Endothelial cell of umbilical vein (primary cell): Measurements from ENCODE around the gene WRAP53. TPM values are rescaled to one million over a fixed set of nuclear protein-coding genes. Genes with fewer than 3 reads are reported as not detected.

ENCODE experiments used
- BruUV-seq: library from RNA; stranded (reverse); fragments of 400-500 nt; replicated peaks from 2 replicates; lab custom pipeline; 2021; lab: Mats Ljungman, UMichigan
- CTCF ChIA-PET: fragments of 300-600, 350-600 bp; sonication (Branson Sonifier 250); formaldehyde crosslinking; loops from one replicate; lab custom pipeline; 2021; ENCODE audit warnings: antibody characterized with exemption, inconsistent platforms; lab: Charles Lee
- POLR2A ChIA-PET: fragments of 300-600, 350-600 bp; sonication (Branson Sonifier 250); formaldehyde crosslinking; loops from one replicate; lab custom pipeline; 2021; ENCODE audit warnings: antibody characterized with exemption, inconsistent platforms; lab: Charles Lee
- DNase-seq: peaks from one replicate; pipeline ENCODE4 v3.0.0-alpha.2; 2011; ENCODE audit warnings: low read depth, low spot score
- FAIRE-seq: peaks from 2 replicates; lab custom pipeline; 2011; peaks lifted over from hg19 to GRCh38; lab: Jason Lieb, UNC
- H2AFZ ChIP-seq: 2 replicates; pipeline ENCODE4 v1.6.0; 2012; ENCODE audit warnings: low read depth, low read length, control low read depth, inconsistent platforms
- H3K27ac ChIP-seq: 2 replicates; pipeline ENCODE4 v1.5.1; 2011; ENCODE audit warnings: low read depth, mild to moderate bottlenecking, control low read depth, low read length, moderate library complexity; ENCODE audit not compliant: insufficient read depth
- H3K27me3 ChIP-seq, 2 experiments: 2 replicates each; pipeline versions ENCODE4 v1.6.0 to v1.6.1; 2011; ENCODE audit warnings: low read length in 2 of 2, mixed read lengths in 1 of 2; ENCODE audit not compliant: control insufficient read depth in 2 of 2, insufficient read depth in 2 of 2
- H3K36me3 ChIP-seq, 2 experiments: 2 replicates in 1 of 2; 3 replicates in 1 of 2; pipeline ENCODE4 v1.5.1; 2011; ENCODE audit warnings: low read length in 2 of 2, mild to moderate bottlenecking in 1 of 2, moderate library complexity in 1 of 2; ENCODE audit not compliant: control insufficient read depth in 2 of 2, insufficient read depth in 2 of 2; ENCODE audit errors: extremely low read depth in 1 of 2
- H3K4me1 ChIP-seq: 3 replicates; pipeline ENCODE4 v1.5.1; 2011; ENCODE audit warnings: mild to moderate bottlenecking, low read length; ENCODE audit not compliant: control insufficient read depth, insufficient read depth; ENCODE audit errors: extremely low read depth
- H3K4me2 ChIP-seq: 2 replicates; pipeline ENCODE4 v1.6.1; 2011; ENCODE audit warnings: low read length, control low read depth, mixed read lengths; ENCODE audit not compliant: insufficient read depth
- H3K4me3 ChIP-seq, 3 experiments: fragments of 200-600 bp in 1 of 3; sonication (generic), shearing (Covaris generic) in 1 of 3; replicated peaks in 1 of 3; 2 replicates each; pipeline ENCODE4 v1.5.1; 2011 to 2016; ENCODE audit warnings: control low read depth in 3 of 3, low read length in 3 of 3, mild to moderate bottlenecking in 2 of 3, inconsistent platforms in 1 of 3, low read depth in 1 of 3, moderate library complexity in 1 of 3; ENCODE audit not compliant: insufficient read depth in 1 of 3
- H3K79me2 ChIP-seq: 2 replicates; pipeline ENCODE4 v1.6.0; 2012; ENCODE audit warnings: low read length, inconsistent platforms; ENCODE audit not compliant: control insufficient read depth, insufficient read depth
- H3K9ac ChIP-seq: replicated peaks from 2 replicates; pipeline ENCODE3; 2011; ENCODE audit warnings: low read length, control low read depth; ENCODE audit not compliant: insufficient read depth; ENCODE audit errors: extremely low read depth
- H3K9me1 ChIP-seq: replicated peaks from 3 replicates; pipeline ENCODE4 v1.6.0; 2011; ENCODE audit warnings: mild to moderate bottlenecking, low read length; ENCODE audit not compliant: control insufficient read depth, insufficient read depth; ENCODE audit errors: extremely low read depth
- H3K9me3 ChIP-seq: replicated peaks from 2 replicates; pipeline ENCODE4 v1.5.1; 2012; ENCODE audit warnings: low read length, inconsistent platforms; ENCODE audit not compliant: control insufficient read depth, insufficient read depth
- H4K20me1 ChIP-seq: replicated peaks from 2 replicates; pipeline ENCODE3; 2011; ENCODE audit warnings: mild to moderate bottlenecking, low read length; ENCODE audit not compliant: control insufficient read depth, insufficient read depth; ENCODE audit errors: extremely low read depth
- EZH2 ChIP-seq: IDR thresholded peaks from 2 replicates; pipeline ENCODE4 v1.6.1; 2012; ENCODE audit warnings: borderline replicate concordance, low read depth, mild to moderate bottlenecking, moderate library complexity, low read length, inconsistent platforms; ENCODE audit not compliant: severe bottlenecking
- FOS ChIP-seq: IDR thresholded peaks from 2 replicates; pipeline ENCODE4 v1.6.1; 2011; ENCODE audit warnings: mild to moderate bottlenecking, low read length, moderate library complexity, borderline replicate concordance; ENCODE audit not compliant: insufficient read depth
- GATA2 ChIP-seq: IDR thresholded peaks from 2 replicates; pipeline ENCODE4 v1.7.0; 2011; ENCODE audit warnings: low read depth, mild to moderate bottlenecking, moderate library complexity, mixed read lengths, low read length; ENCODE audit not compliant: insufficient read length, insufficient read depth
- JUN ChIP-seq: IDR thresholded peaks from 2 replicates; pipeline ENCODE4 v1.6.1; 2011; ENCODE audit warnings: borderline replicate concordance, low read depth; ENCODE audit not compliant: insufficient read length, insufficient read depth
- MAX ChIP-seq: IDR thresholded peaks from 2 replicates; pipeline ENCODE4 v1.6.1; 2011; ENCODE audit not compliant: insufficient read depth, insufficient read length
- MYC ChIP-seq: IDR thresholded peaks from one replicate; pipeline ENCODE4 v1.6.1; 2011; ENCODE audit warnings: mild to moderate bottlenecking, low read depth, low read length
- POLR2A ChIP-seq: IDR thresholded peaks from 2 replicates; pipeline ENCODE4 v1.6.1; 2012; ENCODE audit warnings: low read depth, mild to moderate bottlenecking, control low read depth, low read length
- POLR2AphosphoS5 ChIP-seq: IDR thresholded peaks from 2 replicates; pipeline ENCODE4 v1.6.1; 2012; ENCODE audit warnings: low read depth, mild to moderate bottlenecking, control low read depth, low read length, moderate library complexity; ENCODE audit not compliant: insufficient read depth
- dilution Hi-C: fragments of 300-500 bp; cut with MboI; formaldehyde crosslinking; loops from one replicate; pipeline ENCODE4 v1.15.0; 2019; ENCODE audit warnings: low sequenced_read_pairs; ENCODE audit not compliant: extremely low pct_ligation_motif_present
- intact Hi-C: fragments of 100-400 bp; cut with micrococcal nuclease; formaldehyde crosslinking; loops from one replicate; pipeline ENCODE4 v1.10.0; 2022
- polyA plus RNA-seq, 4 experiments: library from polyadenylated mRNA; depleted of rRNA in 3 of 4; stranded (reverse) in 3 of 4; unstranded in 1 of 4; fragments of >200 nt; gene quantifications; 2 replicates each; pipeline versions ENCODE4 v1.2.1 to v1.2.3, GENCODE V29; 2011 to 2012; ENCODE audit warnings: missing spikeins in 1 of 4
- total RNA-seq: library from RNA; stranded (reverse); gene quantifications from 2 replicates; pipeline ENCODE4 v1.2.3, GENCODE V29; 2021
- TF ChIP-seq, protein P1 (sequence below), 2 donors: IDR thresholded peaks; 1 replicate in 1 of 2; 2 replicates in 1 of 2; pipeline ENCODE4 v1.5.1; 2011; ENCODE audit warnings: low read length in 2 of 2, mild to moderate bottlenecking in 2 of 2, moderate library complexity in 2 of 2, control low read depth in 1 of 2, inconsistent platforms in 1 of 2, low read depth in 1 of 2; ENCODE audit not compliant: insufficient read depth in 1 of 2; ENCODE audit errors: extremely low read depth in 1 of 2

Gene WRAP53
- total and polyA plus RNA-seq, 2 donors (not counting 3 experiments of a cell fraction or from before 2014, with no cell fraction given), result 17.9 to 28.0 TPM

DNA sequence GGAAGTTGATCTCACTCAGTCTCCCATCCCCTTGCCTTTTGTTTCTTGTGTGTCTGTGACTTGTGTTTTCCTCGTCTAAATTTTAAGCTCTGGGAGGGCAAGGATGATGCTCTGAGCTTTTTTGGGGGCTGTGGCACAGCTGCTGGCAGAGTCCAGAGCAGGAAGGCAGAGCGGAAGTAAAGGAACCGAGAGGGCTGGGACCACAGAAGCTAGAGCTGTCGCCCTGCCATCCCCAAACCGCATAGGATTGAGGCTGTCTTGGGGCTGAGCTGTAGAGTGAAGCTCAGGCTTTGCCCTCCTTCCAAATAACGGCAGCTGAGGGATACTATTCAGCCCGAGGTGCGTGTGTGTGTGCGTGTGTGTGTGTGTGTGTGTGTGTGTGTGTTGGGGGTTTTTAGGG is 25.5 kb downstream of the WRAP53 start:
- Histone ChIP-seq H3K36me3 (no peaks in the 10 kb centered on the region), H3K4me3 (no peak overlapping the region), H3K9me3 (no peaks in the 10 kb centered on the region), H3K79me2 (no peaks in the 10 kb centered on the region), H3K9ac (no peak overlapping the region), H3K9me1 (no peaks in the 10 kb centered on the region), H3K4me1 (peaks cover 8% of the 10 kb centered on the region), H4K20me1 (no peaks in the 10 kb centered on the region), H3K27me3 (peaks cover 3 to 10% of the 10 kb centered on the region in 2 experiments), H2AFZ (no peak overlapping the region), H3K27ac (no peak overlapping the region), H3K4me2 (no peak overlapping the region)
- no peak for DNase-seq
- no TSS peak for BruUV-seq
- ChIA-PET CTCF (interaction anchor here (0.6 to 4.5 kb wide), 5 partner anchors 9 to 125 kb away, joined by 3 to 45 read pairs (median 4); partner anchors contain the start of genes EFNB3 and WRAP53), POLR2A (no interaction called here)
- FAIRE-seq, result no peak
- intact Hi-C loops (no loop called here), dilution Hi-C loops (no loop called here)
- TF ChIP-seq, protein P1, sequence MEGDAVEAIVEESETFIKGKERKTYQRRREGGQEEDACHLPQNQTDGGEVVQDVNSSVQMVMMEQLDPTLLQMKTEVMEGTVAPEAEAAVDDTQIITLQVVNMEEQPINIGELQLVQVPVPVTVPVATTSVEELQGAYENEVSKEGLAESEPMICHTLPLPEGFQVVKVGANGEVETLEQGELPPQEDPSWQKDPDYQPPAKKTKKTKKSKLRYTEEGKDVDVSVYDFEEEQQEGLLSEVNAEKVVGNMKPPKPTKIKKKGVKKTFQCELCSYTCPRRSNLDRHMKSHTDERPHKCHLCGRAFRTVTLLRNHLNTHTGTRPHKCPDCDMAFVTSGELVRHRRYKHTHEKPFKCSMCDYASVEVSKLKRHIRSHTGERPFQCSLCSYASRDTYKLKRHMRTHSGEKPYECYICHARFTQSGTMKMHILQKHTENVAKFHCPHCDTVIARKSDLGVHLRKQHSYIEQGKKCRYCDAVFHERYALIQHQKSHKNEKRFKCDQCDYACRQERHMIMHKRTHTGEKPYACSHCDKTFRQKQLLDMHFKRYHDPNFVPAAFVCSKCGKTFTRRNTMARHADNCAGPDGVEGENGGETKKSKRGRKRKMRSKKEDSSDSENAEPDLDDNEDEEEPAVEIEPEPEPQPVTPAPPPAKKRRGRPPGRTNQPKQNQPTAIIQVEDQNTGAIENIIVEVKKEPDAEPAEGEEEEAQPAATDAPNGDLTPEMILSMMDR (IDR thresholded peaks at IDR 0.05; ENCODE audit: extremely low read depth in 1 of 2, insufficient read depth in 1 of 2, low read depth in 1 of 2, low read length in 2 of 2), result no peak
- no peak for TF ChIP-seq MYC
- no peak for TF ChIP-seq POLR2AphosphoS5
- TF ChIP-seq JUN, result no peak
- no peak for TF ChIP-seq GATA2
- TF ChIP-seq POLR2A, result no peak
- no peak for TF ChIP-seq MAX
- TF ChIP-seq FOS, result no peak
- TF ChIP-seq EZH2, result no peak
